ENCODE results near the gene LNPEP.

LNPEP gene

GRCh38 chr5:96961053-96961452, 25.2 kb downstream of the LNPEP start:
- DNase-seq (ENCODE audit: low spot score): no peak

DNA sequence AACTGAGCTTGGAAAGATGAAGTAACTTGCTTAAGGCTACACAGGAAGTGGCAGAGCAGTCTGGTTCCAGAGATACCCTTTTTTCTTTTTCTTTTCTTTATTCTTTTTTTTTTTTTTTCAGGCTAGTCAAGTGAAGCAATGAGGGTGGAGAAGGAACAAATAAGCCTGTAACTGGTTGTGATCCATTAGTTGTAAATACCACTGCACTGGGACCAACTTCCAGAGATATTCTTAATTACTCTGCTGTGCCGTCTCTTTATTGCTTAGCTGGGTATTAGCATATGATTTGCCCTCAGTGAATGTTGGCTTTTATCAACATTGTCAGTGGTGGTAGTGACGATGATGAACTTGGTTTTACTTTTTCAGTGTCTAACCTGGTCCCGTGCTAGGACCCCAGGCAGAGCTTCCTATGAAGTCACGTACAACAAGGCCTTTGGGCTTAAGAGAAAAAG, 26.7 kb downstream of the LNPEP start:
- no peak for DNase-seq (ENCODE audit: low spot score)

GRCh38 chr5:96963267-96963666, 27.4 kb downstream of the LNPEP start:
- DNase-seq (ENCODE audit: low spot score): peak; percentile 89

GRCh38 chr5:96966801-96967200, 30.9 kb downstream of the LNPEP start:
- no peak for DNase-seq (ENCODE audit: low spot score)

DNA sequence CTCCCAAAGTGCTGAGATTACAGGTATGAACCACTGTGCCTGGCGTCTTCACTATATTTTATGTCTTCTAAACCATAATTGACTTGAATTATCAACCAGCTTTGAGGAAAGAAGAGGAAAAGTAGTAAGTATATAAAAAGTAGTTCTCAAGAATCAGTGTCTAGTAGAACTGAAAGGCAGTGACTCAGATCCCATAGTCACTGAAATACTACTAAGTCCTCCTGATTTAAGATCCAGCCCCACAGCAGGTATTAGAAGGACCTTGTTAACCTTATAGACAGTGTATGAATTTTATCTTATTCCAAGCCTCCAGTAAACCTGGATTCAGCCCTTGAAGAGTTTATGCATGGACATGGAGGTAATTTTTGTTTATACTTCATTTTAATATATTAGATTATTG, 31.5 kb downstream of the LNPEP start:
- no peak for DNase-seq (ENCODE audit: low spot score)

GRCh38 chr5:96968074-96968473, 32.2 kb downstream of the LNPEP start:
- DNase-seq (ENCODE audit: low spot score): peak; percentile 64

- DNase-seq (ENCODE audit: low spot score): no peak
Observed at GRCh38 chr5:96968614-96969013, 32.7 kb downstream of the LNPEP start.

GRCh38 chr5:96969366-96969765, 33.5 kb downstream of the LNPEP start:
- peak; percentile 13 for DNase-seq (ENCODE audit: low spot score)

DNA sequence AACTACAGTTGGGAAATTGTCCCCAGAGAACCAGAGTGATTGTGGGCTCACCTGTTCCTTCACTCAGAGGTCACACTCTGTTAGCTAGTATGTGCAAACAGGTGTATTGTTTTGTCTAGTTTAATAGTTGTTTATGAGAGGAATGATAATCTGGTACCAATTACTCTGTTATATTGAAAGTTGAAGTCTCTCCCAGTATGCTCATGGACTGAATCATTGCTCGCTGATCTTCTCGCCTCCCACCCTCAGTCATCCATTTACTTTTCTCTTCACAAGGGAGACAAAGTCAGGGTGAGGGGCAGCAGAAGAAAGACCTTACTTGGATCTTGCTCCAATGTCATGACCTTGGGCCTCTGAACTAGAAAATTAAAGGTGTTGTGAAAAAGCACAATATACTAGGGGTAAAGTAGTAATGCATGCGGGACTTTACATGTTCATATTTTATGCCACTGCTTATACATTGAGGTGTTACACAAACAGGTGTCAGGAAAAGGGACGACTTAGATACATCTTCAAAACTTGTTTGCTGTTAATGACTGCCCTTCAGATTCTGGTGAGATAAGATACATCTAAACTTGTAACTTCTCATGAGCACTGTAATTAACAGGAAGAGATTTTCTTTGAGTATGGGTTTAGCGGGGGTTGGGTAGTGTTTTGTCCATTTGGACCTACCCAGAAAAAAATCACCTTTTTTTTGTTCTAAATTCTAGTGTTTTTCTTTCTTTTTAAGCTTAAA, 36.9 kb downstream of the LNPEP start:
- DNase-seq (ENCODE audit: low spot score): no peak

DNA sequence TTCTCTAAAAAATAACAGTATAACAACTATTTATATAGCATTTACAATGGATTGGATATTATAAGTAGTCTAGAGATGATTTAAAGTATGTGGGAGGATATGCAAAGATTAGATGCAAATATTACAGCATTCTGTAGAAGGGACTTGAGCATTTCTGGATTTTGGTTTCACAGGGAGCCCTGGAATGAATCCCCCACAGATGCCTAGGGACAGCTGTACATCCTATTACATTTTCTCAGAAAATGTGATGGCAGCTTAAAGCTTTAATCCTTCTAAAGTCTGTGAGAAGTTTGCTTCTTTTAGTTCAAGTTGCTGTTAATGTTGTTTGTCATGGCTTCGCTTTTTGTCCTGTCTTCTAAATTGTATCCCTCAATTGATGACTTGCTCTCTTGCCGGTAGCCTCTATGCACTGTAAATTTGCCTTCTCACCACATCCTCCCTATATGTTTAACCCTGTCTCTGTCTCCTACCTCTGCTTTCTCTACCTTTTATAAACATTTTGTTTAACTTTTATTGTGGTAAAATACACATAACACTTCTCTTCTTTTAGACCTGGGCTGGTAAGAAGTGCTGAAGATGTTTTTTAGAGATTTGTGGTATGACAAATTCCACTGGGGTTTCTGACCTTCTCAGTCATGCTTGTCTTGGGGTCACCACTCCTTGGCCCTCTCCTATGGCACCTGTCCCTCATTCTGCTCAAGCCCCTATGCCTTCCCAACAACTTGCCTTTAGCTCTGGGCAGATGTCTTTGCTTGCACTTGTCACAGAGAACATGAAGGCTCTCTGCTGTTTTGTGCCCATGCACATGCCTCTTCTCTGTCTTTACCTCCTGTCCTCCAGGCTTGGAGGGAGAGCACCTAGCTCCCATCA, 37.9 kb downstream of the LNPEP start:
- DNase-seq (ENCODE audit: low spot score): no peak

- DNase-seq (ENCODE audit: low spot score): peak; percentile 8
Observed at GRCh38 chr5:96975656-96976055, 39.8 kb downstream of the LNPEP start.

DNA sequence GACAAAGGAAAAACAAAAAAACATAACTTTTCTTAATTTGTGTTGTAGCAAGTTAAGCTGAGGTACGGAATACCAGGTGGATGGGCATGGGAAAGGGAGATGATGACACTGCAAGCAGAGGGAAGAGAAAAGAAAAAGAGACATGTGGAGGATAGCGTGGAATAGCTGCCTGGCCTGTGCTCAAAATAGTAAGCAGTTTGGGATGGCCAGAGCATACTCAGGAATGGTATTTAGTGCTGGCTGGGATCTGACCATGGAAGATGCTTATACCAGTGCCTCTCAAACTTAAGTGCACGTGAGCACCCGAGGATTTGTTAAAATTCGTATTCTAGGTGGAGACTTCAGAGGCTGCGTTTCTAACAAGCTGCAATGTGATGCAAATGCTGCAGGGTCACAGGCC, 41.3 kb downstream of the LNPEP start:
- DNase-seq (ENCODE audit: low spot score): no peak

DNA sequence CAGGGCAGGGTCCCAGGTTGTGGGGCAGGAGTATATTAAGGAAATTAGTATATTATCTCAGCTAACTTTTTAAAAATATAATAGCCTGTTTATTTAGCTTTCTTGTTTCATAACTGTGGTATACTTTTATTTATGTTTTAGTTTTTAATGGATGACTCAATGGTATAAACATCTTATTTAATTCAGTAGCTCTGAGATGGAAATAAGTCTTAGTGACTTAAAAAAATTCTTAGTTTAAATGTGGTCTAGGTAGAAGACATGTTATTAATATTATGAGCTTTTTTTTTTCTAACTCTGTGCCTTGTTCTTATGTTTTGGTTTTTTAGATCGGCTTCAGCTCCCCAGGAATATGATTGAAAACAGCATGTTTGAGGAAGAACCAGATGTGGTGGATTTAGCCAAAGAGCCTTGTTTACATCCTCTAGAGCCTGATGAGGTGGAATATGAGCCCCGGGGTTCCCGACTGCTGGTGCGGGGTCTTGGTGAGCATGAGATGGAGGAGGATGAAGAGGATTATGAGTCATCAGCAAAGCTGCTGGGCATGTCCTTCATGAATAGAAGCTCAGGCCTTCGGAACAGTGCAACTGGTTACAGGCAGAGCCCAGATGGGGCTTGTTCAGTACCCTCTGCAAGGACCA, 43.1 kb downstream of the LNPEP start:
- DNase-seq (ENCODE audit: low spot score): no peak

DNA sequence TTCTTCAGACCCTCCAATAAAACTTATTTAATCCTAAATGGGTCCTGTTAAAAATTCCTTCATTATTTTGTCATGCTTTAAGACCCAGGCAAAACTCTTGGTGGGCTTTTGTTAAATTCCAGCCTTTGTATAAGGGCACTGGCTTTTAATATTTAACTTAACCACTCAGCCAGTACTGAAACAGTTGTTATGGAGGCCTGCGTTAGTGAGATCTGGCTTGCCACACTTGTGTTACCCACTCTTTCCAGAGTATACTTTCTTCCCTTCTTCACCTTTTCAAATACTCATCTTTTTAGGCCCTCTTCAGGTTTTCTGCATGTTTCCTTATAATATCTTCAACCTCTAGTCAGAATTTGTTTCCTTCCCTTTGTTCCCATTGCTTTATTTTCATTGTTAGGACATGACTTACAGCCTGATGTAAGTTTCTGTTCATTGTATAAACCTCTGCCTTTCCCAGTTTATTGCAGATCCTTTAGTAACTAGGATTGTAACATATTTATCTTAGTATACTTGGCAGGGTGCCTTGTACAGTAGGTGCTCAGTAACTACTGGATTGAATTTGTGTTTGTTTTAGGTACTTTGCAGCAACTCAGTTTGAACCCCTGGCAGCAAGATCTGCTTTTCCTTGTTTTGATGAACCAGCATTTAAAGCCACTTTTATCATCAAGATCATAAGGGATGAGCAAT, 48.8 kb downstream of the LNPEP start:
- DNase-seq (ENCODE audit: low spot score): no peak

GRCh38 chr5:96986450-96986849, 50.6 kb downstream of the LNPEP start:
- DNase-seq (ENCODE audit: low spot score): no peak

DNA sequence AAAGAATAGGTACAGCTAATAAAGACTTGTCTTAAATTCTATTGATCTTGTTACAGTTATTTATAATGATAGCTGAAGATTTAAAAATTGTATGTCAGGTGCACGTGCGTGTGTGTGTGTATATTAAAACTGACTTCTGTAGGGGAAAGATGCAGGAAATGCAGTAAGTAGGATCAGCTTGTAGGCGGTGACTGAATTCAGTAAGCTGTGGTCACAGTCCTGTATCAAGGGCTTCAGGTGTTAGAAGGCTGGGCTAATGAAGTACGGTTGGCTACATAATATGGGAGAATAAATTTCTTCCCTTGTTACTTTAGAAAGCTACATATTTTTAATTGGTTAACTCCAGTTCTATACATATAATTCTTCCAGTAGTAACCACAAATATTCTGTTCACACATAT, 54.2 kb downstream of the LNPEP start:
- no peak for DNase-seq (ENCODE audit: low spot score)

DNA sequence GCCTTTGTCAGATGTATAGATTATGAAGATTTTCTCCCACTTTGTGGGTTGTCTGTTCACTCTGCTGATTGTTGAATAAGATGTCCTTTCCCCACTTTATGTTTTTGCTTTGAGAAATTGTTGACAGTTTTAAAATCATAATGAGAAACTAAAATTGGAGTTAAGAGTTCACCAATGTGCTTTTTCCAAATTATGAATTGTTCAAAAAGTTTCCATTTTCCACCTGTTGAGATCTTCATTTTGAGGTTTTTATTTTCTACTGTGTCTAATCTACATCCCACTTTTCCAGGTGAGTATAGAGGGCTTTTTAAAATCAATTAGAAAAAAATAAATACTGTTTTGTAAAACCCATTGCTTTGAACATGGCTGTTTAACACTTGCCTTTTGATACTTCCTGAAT, 55.8 kb downstream of the LNPEP start:
- no peak for DNase-seq (ENCODE audit: low spot score)

- no peak for DNase-seq (ENCODE audit: low spot score)
Observed at GRCh38 chr5:96993760-96994159, 57.9 kb downstream of the LNPEP start.

- no peak for DNase-seq (ENCODE audit: low spot score)
Observed at GRCh38 chr5:96994493-96994892, 58.6 kb downstream of the LNPEP start.

- no peak for DNase-seq (ENCODE audit: low spot score)
Observed at GRCh38 chr5:96995419-96995818, 59.5 kb downstream of the LNPEP start.

GRCh38 chr5:96997265-96997859, 61.5 kb downstream of the LNPEP start:
- peak; percentile 43 for DNase-seq (ENCODE audit: low spot score)

GRCh38 chr5:96999856-97000255, 64.0 kb downstream of the LNPEP start:
- no peak for DNase-seq (ENCODE audit: low spot score)

Data from AG08395 (cell line).